GM19239 (cell line): Measurements from ENCODE around the gene EFCAB11.
"Not testable (repeated sequence)": the region's sequence is repeated elsewhere in the genome, so short reads cannot be mapped to it uniquely, and the experiment has no call there.

Experiments used
- DNase-seq: peaks from one replicate; pipeline ENCODE4 v3.0.0; 2011; ENCODE audit warnings: low spot score; ENCODE audit not compliant: insufficient read length
- FAIRE-seq: peaks from 2 replicates; lab custom pipeline; 2011; peaks lifted over from hg19 to GRCh38; lab: Jason Lieb, UNC

Gene EFCAB11

DNA sequence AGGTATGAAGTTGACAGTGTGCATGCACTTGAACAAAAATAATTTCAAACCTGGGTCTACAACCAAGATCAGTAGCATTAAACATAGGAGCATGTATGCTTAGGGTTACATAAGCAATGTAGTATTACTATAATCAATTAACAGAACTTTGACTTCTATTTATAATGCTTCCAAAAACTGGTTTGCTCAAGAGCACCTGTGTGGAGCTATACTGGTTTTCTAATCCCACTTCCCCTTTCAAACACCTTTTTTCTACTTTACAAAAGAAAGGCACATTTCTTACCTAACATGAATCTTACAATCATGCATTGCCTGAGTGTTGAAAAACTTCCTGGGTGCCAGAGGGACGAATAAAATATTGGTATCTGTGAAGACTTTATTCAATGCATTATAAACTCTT is 72.7 kb downstream of the EFCAB11 start:
- FAIRE-seq = peak; percentile 69

DNA sequence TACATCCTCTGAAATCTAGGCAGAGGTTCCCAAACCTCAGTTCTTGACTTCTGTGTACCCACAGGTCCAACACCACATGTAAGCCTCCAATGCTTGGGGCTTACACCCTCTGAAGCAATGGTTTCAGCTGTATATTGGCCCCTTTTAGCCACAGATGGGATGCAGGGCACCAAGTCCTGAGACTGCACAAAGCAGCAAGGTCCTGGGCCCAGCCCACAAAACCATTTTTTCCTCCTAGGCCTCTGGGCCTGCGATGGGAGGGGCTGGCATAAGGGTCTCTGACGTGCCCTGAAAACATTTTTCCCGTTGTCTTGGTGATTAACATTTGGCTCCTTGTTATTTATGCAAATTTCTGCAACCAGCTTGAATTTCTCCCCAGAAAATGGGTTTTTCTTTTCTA is 80.4 kb downstream of the EFCAB11 start:
- not testable (repeated sequence) for DNase-seq, FAIRE-seq

More for the DNA sequence above, 72.7 kb downstream of the EFCAB11 start:
- no peak for DNase-seq

DNA sequence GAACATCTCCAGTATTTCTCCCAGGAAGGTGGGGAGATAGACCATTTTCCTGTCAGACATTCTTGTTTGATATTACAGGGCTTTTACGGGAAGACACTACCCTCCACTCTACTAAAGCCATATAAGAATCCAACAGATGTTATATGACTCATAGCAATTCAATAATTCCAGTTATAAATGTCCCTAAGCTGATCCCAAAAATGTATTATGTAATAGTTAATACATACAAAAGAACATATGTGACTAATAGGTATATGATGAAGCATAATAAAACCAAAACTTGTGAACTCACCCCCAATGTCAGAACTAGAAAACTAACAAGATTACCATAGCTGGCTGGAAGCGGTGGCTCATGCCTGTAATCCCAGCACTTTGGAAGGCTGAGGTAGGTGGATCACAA is 84.2 kb downstream of the EFCAB11 start:
- DNase-seq (no peak), FAIRE-seq (no peak)

DNA sequence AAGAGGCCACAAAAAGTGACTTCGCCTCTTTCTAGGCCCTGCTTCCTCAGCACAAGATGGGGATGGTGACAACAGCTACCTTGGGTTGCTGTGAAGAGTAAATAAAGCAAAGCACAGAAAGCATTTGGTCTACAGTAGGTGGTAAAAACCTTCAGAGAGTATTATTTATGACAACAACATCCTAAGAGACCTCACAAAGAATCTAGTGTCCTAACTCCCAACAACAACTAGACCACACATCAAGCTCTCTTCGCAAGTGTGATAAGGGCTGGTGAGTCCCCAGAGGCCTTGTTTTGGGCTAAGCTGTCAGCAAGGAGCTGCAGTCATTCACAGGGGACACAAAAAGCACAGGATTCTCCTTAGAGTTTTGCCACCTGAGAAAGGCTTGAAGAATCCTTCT is 84.9 kb downstream of the EFCAB11 start:
- no peak for DNase-seq
- no peak for FAIRE-seq

DNA sequence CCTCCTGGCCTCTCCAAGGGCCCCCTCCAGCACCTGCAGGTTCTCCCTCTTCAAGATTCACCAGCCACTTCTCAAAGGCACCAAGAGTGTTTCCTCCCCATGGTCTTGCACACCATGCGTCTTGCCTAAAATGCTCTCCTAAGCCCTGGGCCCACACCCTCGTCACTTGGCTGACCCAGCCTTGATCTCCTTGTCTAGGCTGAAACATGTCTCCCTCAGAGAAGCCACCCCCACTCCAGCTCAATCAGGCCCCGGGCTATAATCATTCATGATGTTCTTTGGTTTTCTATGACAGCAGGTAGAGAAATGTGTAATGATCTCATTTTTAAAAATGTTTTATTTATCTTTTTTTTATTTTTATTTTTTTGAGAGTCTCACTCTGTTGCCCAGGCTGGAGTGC is 88.1 kb downstream of the EFCAB11 start:
- FAIRE-seq = no peak

DNA sequence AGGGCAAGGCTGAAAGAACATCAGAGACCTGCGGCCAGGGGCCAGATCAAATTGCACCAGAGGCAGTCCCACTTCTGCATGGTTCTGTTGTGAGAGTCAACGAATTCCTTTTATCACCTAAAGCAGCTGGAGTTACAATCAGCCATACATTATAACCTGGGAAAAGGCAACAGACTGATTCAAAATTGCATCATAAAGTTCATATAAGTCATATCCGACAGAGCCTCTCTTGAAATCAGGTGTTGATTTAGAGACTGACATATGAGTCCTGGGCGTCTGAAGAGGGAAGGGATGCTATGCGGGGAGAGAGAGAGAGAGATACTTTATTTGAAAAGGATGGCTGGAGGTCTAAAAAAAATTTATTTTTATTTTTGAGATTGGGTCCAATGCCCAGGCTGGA is 89.4 kb downstream of the EFCAB11 start:
- DNase-seq = no peak

More for the DNA sequence above, 88.1 kb downstream of the EFCAB11 start:
- DNase-seq = no peak

DNA sequence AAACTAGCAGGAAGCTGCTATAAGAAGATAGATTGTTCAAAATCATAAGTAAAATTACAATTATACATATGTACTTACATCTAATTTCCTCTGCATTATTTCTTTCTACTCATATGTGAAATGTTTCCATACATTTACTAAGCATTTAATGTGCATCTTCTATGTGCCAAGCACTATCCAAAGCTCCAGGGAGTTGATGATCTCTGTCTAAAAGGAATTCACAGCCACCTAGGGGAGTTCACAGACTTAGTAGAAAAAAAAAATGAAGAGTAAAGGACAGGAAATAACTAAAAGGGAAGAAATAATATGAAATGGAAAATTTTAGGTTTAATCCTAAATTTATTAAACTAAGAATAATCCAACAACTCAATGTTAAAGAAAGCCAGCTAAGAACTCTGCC is 91.7 kb downstream of the EFCAB11 start:
- FAIRE-seq (no peak), DNase-seq (no peak)

More for the DNA sequence above, 89.4 kb downstream of the EFCAB11 start:
- no peak for FAIRE-seq

DNA sequence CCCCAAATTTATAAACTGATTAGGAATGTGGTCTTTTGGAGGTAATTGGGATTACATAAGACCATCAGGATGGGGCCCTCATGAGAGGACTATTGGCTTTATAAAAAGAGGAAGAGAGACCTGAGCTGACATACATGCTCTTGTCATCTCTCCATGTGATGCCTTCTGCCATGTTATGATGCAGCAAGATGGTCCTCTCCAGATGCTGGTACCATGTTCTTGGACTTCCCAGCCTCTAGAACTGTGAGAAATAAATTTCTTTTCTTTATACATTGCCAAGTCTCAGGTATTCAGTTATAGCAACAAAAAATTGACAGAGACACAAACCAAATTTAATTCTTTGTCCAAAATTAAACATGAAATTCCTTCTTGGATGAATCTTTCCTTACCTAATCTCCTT is 92.9 kb downstream of the EFCAB11 start:
- no peak for DNase-seq
- no peak for FAIRE-seq

DNA sequence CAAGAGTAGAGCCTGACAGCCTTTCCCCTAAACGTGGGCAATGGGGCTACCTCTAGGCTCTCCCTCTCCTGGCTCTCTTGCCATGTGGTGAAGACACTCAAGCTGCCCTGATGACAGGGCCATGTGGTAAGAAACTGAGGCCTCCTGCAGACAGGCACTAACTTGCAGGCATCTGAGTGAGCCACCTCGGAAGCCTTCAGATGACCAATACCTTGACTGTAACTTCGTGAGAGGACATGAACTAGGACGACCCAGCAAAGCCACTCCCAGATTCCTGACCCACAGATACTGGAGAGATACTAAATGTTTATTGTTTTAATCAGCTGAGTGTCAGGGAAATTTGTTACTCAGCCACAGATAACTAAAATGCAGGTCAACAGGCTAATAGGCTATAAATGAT is 96.4 kb downstream of the EFCAB11 start:
- FAIRE-seq = no peak

DNA sequence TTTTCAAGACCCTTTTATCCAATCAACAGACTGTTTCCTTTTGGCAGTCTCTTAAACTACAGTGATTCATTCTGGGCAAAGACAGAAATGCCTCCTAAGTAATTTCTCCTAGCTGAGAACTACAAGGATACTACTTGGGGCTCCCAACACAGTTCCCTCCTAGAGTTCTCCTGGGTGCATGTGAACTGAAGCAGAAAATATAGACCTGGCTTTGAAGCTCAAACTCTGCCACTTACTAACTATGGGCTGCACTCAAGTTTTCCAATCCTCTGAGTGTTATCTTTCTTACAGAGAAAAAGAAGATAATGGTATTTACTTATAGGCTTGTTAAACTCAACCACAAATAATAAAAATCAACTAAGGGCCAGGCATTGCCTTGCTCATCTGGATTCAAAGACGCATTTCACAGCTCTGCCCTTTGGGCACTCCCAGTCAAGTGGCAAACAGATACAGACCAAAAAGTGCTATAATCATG is 97.6 kb downstream of the EFCAB11 start:
- DNase-seq (no peak), FAIRE-seq (no peak)

More for the DNA sequence above, 96.4 kb downstream of the EFCAB11 start:
- DNase-seq = no peak

DNA sequence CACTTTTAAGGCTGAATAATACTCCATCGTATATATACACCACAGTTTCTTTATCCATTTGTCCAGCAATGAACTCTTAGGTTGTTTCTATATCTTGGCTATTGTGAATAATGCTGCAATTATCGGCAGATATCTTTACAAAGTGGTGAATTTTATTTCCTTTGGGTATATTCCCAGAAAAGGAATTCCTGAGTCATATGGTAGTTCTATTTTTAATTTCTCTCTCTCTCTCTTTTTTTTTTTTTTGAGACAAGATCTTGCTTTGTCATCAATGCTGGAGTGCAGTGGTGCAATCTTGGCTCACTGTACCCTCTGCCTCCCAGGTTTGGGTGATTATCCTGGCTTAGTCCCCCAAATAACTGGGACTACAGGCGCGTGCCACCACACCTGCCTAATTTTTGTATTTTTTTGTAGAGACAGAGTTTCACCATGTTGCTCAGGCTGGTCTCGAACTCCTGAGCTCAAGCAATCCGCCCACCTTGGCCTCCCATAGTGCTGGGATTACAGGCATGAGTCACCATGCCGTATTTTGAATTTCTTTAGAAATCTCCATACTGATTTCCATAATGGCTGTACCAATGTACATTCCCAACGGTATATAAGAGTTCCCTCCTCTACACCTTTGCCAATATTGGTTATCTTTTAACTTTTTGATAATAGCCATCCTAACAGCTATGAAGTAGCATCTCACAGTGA is 98.4 kb downstream of the EFCAB11 start:
- no peak for FAIRE-seq
- DNase-seq = no peak

DNA sequence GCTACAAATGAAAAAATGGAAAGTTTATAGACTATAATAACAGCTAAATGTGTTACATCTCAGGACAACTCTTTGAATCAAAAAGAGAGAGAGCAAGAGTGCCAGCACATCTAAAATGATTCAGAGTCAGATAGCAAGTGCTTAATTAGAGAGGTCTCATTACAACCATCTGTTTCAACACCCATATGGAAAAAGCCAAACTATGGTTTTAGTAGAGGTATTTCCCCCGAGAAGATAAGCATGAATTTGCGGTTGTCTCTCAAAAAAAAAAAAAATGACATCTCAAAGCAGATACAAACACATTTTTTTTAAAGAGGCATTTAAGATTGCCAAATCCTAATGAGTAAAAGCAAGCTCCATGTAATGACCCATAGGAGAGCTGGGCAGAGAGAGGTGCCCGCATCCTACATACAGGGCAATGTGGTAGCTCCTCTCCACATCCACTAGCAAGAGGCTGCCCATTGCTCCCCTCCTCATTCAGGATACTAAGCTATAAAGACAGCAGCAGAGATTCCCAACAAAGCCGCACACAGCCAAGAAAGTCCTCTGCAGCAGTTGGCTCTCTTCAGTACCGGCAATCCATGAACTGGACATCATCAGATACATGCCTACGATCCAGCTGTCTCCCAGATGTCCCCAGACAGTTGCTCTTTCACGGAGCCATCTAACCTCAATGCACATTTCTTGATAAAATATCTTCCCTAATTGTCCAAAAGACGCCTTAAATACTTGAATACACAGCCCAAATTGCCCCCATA is 100.4 kb downstream of the EFCAB11 start:
- DNase-seq (no peak), FAIRE-seq (no peak)

DNA sequence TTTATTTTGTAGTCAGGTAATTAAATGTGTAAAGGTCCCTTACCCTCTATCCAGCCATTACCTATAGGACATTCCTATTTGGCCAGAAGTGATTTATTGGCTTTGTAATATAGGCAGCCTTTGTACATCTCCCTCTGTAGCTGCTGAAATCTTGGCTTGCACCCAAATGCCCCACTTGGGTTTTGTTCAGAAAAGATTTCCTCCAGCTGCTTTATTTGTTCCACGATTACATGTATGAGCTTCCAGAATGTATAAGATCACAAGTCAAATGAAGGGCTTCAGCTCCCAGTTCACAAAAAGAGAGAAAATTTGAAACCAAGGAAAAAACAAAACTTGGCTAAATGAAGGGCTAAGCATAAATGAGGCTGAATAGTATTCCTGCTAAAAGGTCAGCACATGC is 103.4 kb downstream of the EFCAB11 start:
- FAIRE-seq (no peak), DNase-seq (no peak)

DNA sequence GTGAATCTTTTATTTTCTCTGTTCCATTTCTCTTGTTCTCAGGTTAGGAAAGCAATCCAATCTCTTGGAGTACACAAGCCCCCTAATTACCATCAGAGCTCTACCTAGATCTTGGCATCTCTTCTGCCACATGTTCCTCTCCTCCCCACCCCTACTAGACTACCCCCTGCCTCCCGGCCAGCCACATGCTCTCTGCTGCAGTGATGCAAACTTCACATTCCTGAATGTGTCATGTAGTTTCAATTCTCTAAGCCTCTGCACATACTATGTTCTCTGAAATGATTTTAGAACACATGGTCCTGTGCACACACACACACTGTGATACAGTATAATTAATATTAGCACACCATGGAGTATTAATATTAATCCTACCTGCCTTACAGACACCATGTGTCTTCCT is 104.6 kb downstream of the EFCAB11 start:
- FAIRE-seq = no peak
- no peak for DNase-seq

DNA sequence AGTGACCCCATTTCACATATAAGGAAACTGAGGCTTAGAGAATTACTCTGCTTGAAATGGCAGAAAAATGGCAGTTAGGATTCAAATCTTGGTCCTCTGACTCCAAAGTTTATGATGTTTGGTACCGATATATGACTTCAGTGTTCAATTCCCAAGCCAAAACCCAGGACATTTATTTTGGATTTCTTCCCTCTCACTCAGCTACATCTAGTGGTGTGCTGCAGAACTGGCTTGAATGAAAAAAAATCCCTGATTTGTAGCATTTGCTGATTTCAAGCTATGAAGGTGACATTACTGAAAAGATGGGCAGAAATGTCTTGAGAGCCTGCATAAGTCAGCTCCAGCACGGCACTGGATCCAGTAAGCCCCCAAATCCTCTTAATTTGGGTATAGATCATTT is 106.4 kb downstream of the EFCAB11 start:
- no peak for FAIRE-seq

DNA sequence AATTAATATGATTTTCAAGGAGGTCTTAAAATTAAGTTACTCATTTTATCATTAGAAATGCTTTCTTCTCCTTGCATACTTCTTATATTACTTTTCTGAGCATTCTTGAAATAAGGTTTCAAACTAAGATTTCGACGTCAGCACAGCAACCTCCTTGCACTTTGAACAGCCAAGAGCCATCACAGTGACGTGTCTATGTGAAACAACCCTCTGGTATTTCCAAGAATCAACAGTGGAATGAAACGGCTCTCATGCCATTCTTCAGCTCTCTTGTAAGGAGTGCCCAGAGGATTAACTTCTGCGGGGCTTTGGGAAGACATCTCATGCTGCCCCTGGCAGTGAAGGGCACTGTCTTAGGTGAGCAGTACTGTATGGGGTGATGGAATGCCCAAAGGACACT is 109.2 kb downstream of the EFCAB11 start:
- DNase-seq = no peak
- FAIRE-seq = no peak

More for the DNA sequence above, 106.4 kb downstream of the EFCAB11 start:
- no peak for DNase-seq

DNA sequence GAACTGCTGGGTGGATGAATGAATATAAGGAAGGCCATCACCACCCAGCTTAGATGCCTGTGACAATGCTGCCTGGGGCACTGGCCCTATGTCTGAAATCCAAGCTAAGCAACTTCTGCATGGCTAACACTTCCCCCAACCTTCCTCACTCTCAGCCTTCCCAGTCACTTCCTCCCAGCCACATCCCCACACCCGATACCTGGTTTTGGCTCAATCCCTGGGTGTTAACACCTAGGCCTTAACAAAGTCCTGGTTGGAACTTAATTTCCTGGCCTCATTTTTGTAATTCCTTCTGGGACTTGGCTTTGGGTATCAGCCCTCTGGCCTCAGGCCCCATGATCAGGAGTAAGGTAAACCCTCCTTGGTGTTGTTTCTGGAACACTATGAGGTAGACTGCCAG is 110.0 kb downstream of the EFCAB11 start:
- no peak for FAIRE-seq
- DNase-seq = no peak

DNA sequence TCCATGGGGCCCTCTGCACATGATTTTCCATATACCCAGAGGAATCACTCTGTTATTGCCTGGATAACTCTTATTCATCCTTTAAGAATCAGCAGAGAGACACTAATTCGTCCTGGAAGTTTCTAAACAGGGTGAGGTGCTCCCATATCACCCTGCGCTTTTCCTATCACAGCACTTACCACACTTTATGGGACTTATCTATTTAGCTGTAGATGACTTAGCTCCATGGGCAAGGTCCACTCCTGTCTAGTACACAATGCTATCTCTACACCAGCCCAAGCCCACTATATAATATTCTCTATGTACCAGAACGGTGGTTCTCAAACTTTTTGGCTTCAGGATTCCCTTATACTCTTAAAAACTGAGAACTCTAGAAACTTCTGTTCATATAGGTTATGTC is 111.7 kb downstream of the EFCAB11 start:
- no peak for FAIRE-seq
- DNase-seq = no peak

DNA sequence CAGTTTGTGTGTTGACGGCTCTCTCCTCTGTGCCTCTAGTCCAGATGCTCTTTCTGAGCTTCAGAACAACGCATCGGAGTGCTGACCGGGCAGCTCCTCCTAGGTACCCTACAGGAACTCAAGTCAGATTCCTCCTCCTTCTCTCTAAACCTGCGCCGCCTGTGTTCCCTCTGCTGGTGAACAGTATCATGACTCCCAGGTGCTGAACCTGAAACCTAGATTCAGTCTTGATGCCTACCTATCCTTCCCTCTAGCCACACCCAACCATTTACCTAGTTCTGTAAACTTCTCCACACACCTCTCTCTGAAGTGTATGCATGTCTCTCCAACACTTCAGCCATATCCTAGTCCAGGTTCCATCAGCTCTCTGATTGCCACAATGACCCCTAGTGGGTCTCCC is 112.7 kb downstream of the EFCAB11 start:
- DNase-seq (no peak), FAIRE-seq (no peak)

DNA sequence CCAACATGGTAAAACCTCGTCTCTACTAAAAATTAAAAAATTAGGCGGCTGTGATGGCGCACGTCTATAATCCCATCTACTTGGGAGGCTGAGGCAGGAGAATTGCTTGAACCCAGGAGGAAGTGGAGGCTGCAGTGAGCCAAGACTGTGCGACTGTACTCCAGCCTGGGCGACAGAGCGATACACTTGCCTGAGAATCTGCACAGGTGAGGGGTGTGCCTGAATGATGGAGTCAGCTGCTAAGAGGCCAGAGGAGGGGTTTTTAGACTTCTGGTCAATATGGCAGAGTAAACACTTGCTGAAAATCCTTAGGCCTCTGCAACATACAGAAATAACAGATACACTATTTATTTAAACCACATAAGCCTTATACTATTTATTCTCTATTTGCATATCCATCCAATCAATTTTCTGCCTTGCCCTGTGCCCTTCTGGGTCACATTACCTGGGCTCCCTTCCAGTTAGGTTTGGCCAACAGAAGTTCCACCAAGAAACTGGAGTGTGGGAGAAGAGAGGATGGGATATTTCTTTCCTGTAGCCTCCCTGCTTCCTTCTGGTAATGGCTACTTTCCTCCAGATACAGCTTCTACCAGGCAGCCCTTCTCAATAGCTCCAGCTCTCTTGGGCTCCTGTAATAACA is 117.6 kb downstream of the EFCAB11 start:
- FAIRE-seq = no peak
- no peak for DNase-seq

DNA sequence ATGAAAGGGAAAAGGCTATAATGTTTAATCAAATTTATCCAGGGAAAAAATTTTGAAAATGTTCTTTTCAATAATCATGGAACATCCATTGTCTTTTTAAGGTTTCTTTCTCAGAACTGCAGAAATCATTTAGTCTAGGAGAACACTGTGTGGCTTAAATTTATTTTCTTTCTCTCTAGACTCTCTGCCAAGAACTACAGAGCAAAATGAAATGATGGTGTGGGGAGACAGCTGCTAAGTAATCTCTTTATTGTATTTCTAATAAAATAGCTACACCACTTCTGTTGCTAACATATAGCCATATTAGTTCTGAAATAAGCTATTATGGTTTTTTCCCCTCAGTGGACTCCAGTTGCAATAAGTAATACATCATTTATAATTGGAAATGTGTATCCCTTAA is 120.9 kb downstream of the EFCAB11 start:
- no peak for FAIRE-seq
- no peak for DNase-seq
